C4-2B (cell line): Measurements from ENCODE around the gene ERO1A.

ENCODE experiments used
- H3K27ac ChIP-seq: fragments of 450-650 bp; 2 replicates; pipeline ENCODE4 v1.5.1; 2017
- ZFX ChIP-seq: fragments of 450-650 bp; IDR thresholded peaks from 2 replicates; pipeline ENCODE4 v1.6.1; 2017
- TF ChIP-seq, protein P1 (sequence below): fragments of 450-650 bp; conservative IDR thresholded peaks from 2 replicates; pipeline ENCODE4 v1.5.1; 2017; ENCODE audit warnings: mild to moderate bottlenecking

The ERO1A gene

DNA sequence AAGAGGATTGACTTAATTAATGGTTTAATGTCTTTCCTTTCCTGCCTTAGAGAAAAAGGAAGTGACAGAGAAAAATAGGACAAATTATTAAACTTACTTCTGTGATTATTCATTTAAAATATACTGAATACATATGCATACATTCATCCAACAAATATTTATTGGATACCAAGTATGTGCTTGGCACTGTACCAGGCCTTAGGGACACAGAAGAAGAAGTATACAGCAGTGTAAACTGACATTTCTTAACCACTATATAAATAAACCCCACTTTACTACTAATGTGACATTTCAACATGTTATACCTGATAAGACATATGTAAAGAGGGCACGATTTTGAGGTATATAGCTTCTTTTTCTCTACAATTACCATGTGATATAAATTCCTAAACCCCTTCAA lies 53.6 kb downstream of the ERO1A start:
- TF ChIP-seq ZFX: no peak
- TF ChIP-seq, protein P1, sequence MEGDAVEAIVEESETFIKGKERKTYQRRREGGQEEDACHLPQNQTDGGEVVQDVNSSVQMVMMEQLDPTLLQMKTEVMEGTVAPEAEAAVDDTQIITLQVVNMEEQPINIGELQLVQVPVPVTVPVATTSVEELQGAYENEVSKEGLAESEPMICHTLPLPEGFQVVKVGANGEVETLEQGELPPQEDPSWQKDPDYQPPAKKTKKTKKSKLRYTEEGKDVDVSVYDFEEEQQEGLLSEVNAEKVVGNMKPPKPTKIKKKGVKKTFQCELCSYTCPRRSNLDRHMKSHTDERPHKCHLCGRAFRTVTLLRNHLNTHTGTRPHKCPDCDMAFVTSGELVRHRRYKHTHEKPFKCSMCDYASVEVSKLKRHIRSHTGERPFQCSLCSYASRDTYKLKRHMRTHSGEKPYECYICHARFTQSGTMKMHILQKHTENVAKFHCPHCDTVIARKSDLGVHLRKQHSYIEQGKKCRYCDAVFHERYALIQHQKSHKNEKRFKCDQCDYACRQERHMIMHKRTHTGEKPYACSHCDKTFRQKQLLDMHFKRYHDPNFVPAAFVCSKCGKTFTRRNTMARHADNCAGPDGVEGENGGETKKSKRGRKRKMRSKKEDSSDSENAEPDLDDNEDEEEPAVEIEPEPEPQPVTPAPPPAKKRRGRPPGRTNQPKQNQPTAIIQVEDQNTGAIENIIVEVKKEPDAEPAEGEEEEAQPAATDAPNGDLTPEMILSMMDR: no peak
- no peak overlapping the region for H3K27ac ChIP-seq

DNA sequence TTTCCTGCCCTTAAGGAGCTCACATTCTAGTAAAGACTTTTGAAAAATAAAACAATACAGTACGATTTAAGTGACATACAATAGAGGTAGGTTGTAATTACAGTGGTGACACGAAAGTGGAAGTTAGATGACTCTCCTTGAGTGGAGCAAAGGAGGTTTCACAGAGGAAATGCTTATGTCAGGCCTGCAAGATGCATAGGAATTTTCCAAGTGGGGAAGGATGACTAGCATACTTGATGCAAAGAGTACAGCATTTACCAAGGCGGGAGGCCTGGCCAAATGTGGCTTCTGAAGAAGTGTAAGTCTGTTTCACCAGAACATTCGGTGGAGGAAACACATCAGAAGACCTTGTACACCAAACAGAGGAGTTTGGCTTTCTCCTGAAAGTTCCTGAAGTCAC lies 55.2 kb downstream of the ERO1A start:
- TF ChIP-seq, protein P1: no peak
- TF ChIP-seq ZFX: no peak
- H3K27ac ChIP-seq: no peak overlapping the region

DNA sequence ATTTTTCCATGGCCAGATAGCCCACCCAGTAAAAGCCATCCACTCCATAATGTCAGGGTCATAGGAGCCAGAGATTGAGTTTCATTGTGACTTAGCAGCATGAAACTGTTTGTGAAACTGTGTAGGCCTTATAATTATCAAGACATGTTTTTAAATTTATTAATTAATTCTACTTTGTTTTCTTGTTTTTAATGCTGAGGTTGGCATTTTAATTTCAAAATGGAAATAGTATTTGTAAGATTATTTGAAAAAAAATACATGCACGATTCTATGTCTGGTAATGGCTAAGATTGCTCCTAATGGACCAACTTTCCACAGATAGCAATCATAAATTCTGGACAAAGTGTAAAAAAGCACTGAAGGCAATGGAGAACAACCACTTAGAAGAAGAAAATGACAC lies 75.7 kb downstream of the ERO1A start:
- TF ChIP-seq ZFX: no peak
- TF ChIP-seq, protein P1: no peak

DNA sequence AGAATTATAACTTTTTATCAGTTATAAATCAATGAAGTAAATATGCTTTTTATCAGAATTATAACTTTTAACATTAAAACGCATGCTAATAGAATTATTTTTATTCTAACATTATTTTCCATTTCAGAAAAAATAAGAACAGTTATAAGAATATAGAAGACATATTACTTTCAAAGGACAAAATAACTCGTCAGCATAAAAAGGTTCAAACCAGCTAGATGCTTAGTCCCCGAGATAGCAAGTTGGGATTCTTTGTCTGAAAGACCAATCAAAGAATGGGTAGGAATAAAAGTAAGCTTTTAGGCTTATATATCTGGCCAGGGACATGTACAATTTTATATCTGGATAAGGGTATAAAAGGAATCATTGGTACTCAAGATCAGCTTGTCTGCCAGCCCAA lies 76.8 kb downstream of the ERO1A start:
- no peak overlapping the region for H3K27ac ChIP-seq

More for the DNA sequence above, 75.7 kb downstream of the ERO1A start:
- no peak overlapping the region for H3K27ac ChIP-seq

DNA sequence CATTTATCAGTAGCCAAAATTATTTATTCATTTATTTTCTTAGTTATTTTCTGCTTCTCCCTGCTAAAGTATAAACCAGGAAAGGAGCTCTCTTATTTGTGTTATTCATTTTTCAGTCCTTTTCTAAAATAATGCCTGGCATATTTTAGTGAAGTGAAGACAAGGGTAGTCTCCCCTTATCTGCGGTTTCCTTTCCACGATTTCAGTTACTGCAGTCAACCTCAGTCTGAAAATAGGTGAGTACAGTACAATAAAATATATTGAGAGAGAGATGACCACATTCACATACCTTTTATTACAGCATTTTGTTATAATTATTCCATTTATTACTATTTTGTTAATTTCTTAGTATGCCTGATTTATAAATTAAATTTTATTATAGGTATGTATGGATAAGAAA lies 85.2 kb downstream of the ERO1A start:
- TF ChIP-seq, protein P1: no peak
- TF ChIP-seq ZFX: no peak
- no peak overlapping the region for H3K27ac ChIP-seq

More for the DNA sequence above, 76.8 kb downstream of the ERO1A start:
- TF ChIP-seq ZFX: no peak
- TF ChIP-seq, protein P1: no peak

DNA sequence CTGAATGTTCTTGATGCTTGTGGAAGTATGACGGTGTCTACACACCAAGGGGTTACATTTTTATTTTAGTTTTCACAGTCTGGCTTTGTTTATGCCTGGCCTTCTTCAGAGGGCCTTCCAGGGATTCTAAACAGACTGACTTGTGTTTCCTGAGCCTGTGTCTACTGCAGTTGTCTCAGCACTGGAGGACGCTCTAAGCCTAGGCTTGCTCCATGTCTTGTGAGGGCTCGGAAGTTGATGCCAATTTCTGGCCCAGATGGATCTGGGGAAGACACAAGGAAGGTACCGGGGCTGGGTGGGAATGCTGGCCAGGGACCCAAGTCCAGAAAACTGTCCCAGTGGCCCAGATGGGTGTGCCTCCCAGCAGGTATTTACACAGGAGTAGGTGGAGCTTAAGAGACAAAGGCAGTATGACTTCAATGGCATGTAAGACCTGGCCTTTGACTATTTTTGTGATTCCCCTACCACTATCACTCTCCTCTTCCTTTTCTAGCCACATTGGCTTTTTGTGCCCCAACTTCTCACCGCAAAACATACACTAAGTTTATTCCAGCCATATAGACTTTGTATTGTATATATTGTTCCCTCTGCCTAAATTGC lies 85.8 kb downstream of the ERO1A start:
- no peak overlapping the region for H3K27ac ChIP-seq
- TF ChIP-seq ZFX: no peak

DNA sequence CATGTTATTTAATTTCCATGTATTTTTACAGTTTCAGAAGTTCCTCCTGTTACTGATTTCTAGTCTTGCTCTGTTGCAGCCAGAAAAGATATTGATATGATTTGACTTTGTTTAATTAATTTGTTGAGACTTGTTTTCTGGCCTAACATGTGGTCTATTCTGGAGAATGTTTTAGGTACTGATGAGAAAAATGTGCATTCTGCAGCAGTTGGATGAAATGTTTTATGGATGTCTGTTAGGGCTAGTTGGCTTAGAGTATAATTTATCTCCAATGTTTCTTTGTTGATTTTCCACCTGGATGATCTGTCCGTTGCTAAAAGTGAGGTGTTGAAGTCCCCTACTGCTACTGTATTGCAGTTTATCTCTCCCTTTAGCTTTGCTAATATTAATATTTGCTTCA lies 88.3 kb downstream of the ERO1A start:
- no peak for TF ChIP-seq ZFX
- TF ChIP-seq, protein P1: no peak
- H3K27ac ChIP-seq: no peak overlapping the region

DNA sequence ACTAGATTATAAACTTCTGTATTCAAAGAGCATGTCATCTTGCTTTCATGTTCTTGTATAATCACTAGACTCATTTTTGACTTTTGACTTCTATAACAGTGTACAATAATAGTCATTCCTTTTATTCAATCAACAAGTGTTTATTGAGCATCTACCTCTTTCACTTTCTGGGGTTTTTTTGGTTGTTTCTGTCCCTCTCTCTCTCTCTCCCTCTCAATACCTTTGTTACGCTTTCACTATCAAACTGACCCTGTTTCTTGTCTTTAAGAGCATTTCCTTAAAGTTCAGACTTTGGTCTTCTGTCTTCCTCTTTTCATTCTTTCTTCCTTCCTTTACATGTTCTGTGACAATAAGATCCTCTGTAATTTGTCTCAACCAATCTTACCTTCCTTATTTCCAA lies 93.2 kb downstream of the ERO1A start:
- H3K27ac ChIP-seq: no peak overlapping the region
- TF ChIP-seq, protein P1: no peak
- TF ChIP-seq ZFX: no peak
